GM15510 (cell line): ENCODE data around the gene NT5C.
A peak's percentile ranks its signal among the peaks of the same experiment; 100 is the strongest.

Experiments used
- POLR2A ChIP-seq: IDR thresholded peaks from 3 replicates; pipeline ENCODE4 v1.6.1; 2011; ENCODE audit warnings: borderline replicate concordance; ENCODE audit not compliant: insufficient read length; ENCODE audit errors: extremely low read depth

Gene NT5C

DNA sequence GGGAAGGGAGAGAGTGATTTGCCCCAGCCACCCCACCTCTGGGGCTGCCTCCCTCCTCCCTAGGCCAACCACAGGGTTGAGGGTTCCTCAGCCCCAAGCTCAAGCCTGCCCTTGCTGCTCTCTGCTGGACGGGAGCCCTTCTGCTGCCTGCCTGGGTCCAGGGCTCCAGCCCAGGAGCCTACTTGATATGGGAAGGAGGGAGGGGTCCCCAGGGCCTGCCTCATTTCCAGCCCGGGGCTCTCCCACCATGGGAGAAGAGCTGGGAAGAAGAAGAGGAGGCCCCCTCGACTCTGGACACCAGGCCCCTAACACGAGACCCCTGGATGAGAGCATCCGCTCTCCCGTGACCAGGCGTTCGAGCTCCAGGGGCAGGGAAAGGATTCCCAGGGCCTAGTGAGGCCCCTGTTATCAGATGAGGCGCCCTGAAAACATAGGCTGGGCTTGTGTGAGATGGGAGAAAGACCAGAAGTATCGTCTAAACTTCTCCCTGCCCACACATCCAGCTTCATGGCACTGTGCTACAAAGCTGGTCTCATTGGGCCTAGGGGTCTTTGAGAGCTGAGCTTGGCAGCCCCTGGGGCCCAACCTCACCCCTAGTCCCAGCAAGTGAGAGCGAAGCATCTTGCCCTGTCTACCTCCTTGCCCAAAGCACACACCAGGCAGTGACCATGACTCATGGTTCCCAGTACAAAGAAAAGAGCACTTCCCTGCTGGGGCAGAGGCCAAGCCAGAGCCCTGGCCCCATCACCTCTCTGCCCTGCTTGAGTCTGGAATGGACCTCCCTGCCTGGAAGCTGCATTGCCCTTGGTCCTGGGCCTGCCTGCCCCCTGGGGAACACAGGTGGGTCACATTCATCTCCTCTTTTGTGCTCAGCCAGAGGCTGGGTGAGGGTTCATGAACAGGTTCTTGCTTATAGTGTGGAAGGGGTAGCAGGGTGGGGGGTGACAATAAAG is 42.8 kb downstream of the NT5C start:
- no peak for TF ChIP-seq POLR2A

DNA sequence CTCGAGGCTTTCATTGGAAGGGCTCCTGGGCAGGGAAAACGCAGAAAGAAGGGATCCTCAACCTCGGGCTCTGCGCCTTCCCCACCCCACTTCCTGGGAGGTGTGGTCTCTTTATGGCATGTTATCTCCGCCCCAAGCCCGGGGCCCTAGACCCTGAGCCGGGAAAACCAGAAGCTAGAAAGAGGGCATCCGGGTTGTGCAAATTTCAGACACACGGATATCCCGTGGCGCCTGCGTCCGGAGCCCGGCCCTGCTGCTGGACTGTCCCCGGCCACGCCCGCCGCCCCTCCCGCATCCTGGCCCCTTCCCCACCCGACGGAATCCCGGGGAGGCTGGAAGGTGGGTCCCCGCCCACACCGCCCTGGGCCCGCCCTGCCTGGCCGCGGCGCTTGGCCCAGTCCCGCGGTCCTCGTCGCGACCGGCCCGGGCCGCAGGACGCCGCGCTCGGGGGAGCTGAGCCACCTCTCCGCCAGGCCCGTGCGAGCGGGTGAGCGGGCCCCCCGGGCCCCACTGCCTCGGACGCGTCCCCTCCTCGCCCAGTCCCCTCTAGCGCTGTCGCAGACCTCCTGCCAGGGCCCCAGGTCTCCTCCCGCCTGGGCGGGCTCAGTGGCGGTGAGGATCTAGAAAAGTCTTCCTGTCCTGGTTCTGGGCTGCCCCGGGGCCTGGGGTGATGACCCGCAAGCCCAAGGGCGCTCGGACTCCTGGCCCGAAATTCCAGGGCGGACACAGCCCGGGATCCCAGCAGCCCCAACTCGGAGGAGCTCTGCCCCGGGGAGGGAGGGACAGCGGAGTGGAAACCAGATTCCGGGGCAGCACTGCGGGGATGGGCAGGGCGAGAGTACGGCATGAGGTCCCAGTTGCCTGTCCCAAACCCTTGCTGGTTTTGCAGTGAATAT is 43.7 kb downstream of the NT5C start, which contains the start of gene SLC16A5:
Gene SLC16A5 (plus strand): TSS at position 397 of the 896 bp plus-strand sequence. CDS start 5,683 bp downstream, outside the sequence.
- peak; percentile 44 for TF ChIP-seq POLR2A

DNA sequence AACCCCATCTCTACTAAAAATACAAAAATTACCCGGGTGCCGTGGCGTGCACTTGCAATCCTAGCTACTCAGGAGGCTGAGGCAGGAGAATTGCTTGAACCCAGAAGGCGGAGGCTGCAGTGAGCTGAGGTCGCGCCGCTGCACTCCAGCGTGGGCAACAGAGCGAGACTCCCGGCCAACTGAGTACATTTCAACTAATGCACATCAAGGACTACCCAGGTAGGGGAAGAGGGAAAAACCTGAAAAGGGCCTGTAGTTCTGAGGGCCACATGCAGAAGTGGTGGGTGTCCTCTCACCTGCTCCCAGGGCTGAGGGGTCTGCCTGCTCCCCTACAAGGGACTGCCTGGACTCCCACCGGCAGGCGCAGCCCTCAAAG is 44.4 kb downstream of the NT5C start:
- TF ChIP-seq POLR2A: no peak

DNA sequence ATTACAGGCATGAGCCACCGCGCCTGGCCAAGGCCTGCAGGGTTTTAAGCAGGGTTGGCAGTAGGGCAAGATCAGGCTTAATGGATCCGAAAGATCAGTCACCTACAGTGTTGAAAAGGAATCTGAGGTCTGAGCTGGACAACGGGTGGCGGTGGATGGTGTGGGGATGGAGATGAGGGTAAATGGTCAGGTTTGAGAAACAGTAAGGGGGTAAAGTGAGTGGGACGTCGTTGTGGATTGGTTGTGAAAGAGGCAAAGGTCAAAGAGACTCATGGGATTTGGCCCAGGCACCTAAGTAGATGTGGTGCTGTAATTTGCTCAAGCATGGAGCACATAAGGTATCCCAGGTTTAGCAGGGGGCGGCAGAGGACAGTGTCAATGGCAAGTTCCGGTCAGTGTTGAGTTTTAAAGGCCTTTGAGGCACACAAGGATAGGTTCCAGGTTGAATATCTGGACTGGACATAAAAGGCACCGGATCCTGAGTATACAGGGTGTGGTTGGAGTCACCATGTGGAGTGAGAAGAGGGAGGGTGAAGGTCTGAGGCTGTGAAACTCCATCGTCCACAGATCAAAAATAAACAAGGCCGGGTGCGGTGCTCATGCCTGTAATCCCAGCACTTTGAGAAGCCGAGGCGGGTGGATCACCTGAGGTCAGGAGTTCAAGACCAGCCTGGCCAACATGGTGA is 44.9 kb downstream of the NT5C start:
- no peak for TF ChIP-seq POLR2A

DNA sequence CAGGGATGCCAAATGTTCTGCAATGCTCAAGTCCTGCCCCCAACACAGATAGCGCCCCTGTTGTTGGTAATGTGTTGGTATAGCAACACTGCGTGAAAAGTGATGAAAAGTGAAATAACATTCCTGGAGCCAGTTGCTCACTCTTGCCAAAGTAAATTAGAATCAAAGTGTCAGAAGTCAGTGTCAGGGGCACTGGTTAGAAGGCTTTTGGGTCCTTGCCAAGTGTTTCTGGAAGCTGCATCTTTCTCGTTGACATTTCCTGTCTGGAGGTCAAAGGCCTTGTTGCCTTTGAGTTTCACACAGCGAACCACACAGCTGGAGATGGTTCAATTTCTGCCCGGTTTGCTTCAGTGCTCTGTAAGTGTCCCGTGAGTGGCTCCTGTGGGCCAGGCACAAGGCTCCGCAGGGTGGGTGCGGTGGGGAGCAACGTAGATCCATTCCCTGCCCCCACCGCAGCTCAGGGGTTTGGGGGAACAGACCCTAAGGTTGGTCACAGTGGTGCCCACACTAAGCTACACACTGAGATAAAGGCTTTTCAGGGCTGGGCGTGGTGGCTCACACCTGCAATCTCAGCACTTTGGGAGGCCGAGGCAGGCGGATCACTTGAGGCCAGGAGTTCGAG is 47.4 kb downstream of the NT5C start:
- TF ChIP-seq POLR2A: no peak

DNA sequence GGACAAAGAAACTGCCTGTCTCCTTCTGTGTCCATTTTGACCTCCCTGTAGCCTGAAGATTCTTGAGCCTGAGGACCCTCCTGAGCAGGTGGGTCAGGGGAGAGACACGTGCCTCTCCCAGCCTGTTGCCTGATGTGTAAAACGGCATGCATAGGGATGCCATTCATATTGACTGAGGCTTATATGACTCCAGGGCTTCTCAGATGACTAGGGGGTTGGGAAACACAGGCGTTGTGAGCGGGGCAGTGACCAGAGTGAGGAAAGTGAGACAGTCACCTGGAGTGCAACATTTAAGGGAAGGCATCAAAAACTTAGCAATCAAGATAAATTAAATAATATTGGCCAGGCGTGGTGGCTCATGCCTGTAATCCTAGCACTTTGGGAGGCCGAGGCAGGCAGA is 48.9 kb downstream of the NT5C start:
- no peak for TF ChIP-seq POLR2A

DNA sequence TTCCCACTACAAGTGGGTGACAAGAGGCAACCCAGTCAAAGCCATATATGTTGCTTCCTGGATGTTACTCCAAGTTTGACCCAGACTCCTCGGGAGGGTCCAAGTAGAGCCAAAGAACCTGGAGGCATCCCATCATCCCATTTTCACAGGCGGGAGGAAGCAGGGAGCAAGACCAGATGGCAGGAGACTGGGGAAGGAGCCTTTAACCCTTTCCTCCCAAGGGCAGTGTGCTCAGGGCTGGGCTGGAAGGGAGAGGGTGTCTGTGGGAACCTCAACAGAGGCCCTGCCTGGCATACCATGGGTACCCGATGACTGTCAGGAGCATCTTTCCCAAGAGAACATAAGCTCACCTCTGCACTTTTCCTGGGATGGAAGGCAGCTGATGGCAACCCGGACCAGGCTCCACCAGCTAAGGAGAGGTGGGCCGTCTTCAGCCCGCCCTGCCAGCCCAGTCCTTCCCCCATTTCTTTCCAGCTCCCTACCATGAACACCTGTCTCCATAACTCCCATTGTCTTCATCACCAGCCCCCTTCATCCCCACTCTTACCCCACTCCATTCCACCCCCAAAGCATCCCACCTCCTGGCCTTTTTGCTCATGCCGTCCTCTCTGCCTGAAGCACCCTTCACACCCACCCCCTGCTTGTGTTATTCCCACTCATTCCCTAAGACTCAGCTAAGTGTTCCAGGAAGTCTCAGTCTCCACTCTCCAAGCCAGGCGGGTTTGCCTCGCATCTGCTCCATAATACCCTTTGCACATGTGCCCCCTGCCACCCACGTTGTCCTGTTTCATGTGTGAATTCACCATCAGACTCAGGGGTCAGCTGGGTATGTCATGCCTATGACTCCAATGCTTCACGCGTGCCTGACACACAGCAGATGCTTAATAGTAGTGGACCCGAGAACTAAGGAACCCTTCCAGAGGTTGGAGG is 49.7 kb downstream of the NT5C start:
- no peak for TF ChIP-seq POLR2A
